ENCODE data around the gene HOXB3. TPM values are rescaled to one million over a fixed set of nuclear protein-coding genes. Genes with fewer than 3 reads are reported as not detected.

Gene HOXB3
- total RNA-seq, 4 donors from 2014 or later, result 2.5 to 11.1 (median 5.8) TPM

DNA sequence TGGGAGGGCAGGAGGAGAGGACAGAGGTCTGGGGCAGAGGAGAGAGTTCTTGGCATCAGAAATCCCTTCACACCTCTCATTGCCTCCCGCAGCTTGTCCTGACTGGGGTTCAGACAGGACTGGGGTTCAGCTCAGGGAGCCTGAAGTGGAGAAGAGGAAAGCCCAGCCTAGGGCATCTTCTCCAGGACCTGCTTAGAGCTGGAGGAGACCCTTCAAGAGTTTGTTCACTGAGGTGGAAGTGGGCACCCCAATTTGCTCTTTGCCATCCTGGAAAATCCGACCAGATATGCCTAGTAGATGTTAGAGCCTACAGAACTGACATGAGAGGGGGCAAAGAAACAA lies 2.0 kb downstream of the HOXB3 start:
- WGBS, 2 donors, result 70 to 90% methylated on average over 2 of the region's 2 CpGs
- no peak for TF ChIP-seq POLR2A (IDR thresholded peaks at IDR 0.05)
- TF ChIP-seq, protein P1, sequence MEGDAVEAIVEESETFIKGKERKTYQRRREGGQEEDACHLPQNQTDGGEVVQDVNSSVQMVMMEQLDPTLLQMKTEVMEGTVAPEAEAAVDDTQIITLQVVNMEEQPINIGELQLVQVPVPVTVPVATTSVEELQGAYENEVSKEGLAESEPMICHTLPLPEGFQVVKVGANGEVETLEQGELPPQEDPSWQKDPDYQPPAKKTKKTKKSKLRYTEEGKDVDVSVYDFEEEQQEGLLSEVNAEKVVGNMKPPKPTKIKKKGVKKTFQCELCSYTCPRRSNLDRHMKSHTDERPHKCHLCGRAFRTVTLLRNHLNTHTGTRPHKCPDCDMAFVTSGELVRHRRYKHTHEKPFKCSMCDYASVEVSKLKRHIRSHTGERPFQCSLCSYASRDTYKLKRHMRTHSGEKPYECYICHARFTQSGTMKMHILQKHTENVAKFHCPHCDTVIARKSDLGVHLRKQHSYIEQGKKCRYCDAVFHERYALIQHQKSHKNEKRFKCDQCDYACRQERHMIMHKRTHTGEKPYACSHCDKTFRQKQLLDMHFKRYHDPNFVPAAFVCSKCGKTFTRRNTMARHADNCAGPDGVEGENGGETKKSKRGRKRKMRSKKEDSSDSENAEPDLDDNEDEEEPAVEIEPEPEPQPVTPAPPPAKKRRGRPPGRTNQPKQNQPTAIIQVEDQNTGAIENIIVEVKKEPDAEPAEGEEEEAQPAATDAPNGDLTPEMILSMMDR (IDR thresholded peaks at IDR 0.05), result no peak
- Histone ChIP-seq H3K9me3 (no peaks in the 10 kb centered on the region), H3K4me1 (peaks cover 0 to 54% (median 26%) of the 10 kb centered on the region in 3 donors), H3K27ac (peak overlapping the region in 2 of 4 donors; percentile 8 to 22), H3K36me3 (no peaks in the 10 kb centered on the region), H3K27me3 (peaks cover 0 to 100% (median 8%) of the 10 kb centered on the region in 4 donors), H3K4me3 (no peak overlapping the region)
- no peak for DNase-seq
- intact Hi-C loops (cut with DNase I), result no loop called here

DNA sequence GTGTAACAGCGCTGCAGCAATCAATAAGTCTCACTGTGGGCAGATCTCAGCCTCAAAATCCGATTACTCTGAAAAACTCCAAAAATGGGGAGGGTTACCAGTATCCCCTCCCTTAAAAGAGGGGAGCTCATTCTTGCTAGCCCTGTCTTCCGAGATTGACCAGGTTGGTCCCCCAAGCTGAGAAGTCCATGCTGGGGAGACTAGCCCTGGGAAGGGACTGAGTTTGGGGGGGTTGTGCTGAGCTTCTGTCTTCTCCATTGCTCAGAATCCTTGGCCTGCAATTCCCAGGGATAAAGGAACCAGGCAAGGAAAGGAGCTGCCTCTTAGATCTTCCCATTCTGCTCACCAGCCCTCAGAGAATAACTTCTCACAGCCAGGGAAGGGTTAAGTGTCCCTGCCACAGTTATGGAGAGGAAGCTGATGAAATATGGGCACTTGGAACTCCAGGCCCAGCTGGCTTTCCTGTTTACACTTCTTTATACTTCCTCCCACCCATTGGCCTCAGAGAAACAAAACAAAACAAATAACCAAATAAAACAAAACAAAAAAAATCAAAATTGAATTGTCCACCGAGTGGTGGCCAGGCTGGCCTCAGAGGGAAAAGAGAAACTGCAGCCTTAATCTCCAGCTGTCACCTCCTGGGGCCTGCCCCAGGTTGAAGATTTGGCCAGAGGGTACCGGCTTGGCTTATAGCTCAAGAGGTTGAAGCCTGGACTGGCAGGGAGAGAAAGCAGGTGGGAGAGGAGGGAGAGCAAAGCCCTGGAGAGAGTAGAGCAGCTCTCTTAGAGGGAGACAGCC lies 2.6 kb downstream of the HOXB3 start:
- peaks cover 0 to 100% (median 5%) of the 10 kb centered on the region in 4 donors for H3K27me3 ChIP-seq
- no peaks in the 10 kb centered on the region for H3K36me3 ChIP-seq
- DNase-seq, result no peak
- intact Hi-C loops (cut with DNase I), result no loop called here
- H3K4me1 ChIP-seq, result peaks cover 0 to 54% (median 24%) of the 10 kb centered on the region in 3 donors
- no peaks in the 10 kb centered on the region for H3K9me3 ChIP-seq
- WGBS, 2 donors, result 67 to 90% methylated on average over 4 to 5 of the region's 5 CpGs
- peak overlapping the region in 2 of 4 donors; percentile 8 to 22 for H3K27ac ChIP-seq
- no peak overlapping the region for H3K4me3 ChIP-seq
- TF ChIP-seq, protein P1 (IDR thresholded peaks at IDR 0.05), result no peak
- no peak for TF ChIP-seq POLR2A (IDR thresholded peaks at IDR 0.05)

DNA sequence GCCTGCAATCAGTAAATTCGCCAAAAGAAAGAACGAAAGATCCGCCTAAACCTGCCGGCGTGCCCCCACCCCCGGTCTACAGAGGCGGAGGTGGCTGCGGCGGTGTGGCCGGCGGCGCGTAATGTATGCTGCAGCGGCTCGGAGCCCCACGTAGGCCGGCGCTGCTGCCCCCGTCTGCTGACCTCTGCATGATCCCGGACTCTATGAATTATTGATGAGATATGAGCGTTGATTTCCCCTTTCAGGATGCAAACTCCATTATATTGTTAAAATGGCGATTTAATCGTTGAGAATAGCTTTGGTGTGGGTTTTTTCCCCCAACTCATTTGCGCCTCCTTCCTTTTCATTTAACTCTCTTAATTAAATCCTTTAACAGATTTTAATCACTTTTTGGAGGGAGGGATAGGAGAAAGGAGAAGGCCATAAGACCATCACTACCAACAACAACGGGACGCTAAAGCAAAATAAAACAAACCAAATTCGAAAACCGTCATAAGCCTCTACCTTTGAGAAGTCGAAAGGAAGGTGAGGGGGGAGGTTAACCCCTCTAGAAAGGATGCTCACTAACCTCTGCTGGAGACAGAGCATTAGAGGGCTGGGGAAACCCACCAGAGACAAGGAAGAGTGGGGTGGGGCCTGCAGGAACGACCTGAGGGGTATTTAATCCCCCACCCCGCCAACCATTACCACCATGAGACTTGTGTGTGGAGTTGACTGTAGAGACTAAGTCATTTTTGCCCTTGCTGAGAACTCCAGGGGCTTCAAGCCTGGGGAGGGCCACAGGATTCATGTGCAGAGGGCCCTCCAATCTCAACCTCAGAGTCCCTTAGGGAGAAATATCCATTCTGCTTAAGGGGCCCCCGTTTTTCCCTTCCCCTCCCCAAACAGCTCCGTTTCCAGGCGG lies 3.4 kb downstream of the HOXB3 start:
- Histone ChIP-seq H3K4me1 (peaks cover 0 to 55% (median 19%) of the 10 kb centered on the region in 3 donors), H3K4me3 (peak overlapping the region; percentile 48 to 69 (median 63)), H3K27me3 (peaks cover 0 to 100% (median under 1%) of the 10 kb centered on the region in 4 donors), H3K27ac (peak overlapping the region; percentile 71 to 96 (median 86)), H3K9me3 (no peaks in the 10 kb centered on the region), H3K36me3 (no peaks in the 10 kb centered on the region)
- TF ChIP-seq, protein P1 (IDR thresholded peaks at IDR 0.05), result no peak
- TF ChIP-seq POLR2A (IDR thresholded peaks at IDR 0.05), result no peak
- 32 to 43% methylated on average over 29 to 34 of the region's 34 CpGs for WGBS, 2 donors
- intact Hi-C loops (cut with DNase I), result no loop called here
- no peak for DNase-seq

DNA sequence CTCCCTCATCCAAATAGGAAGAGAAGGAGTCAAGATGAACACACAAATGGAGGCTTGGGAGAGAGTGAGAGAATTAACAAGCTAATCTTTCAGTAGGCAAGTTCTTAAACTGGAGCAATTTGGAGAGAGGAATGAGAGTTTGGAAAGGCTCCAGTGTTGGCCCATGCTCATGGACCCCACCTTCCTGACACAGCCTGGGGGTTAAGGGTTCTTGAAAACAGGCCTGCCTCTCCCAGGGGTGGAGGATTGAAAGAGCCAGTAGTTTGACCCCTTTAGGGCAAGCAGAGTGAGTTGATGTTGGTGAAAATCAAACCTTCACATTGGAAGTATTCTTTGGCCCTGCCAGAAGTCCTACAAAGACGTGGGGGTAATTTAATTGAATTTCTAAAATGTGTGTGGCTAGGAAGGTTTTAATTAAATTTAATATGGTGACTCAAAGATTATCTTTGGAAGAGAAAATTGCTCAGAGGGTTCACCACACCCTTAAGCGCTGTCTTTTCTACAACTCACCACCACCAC lies 5.8 kb downstream of the HOXB3 start:
- Histone ChIP-seq H3K27me3 (peaks cover 0 to 100% (median 0%) of the 10 kb centered on the region in 4 donors), H3K4me1 (peaks cover 0 to 78% (median 30%) of the 10 kb centered on the region in 3 donors), H3K9me3 (no peaks in the 10 kb centered on the region), H3K27ac (peak overlapping the region; percentile 71 to 96 (median 86)), H3K4me3 (peak overlapping the region in 2 of 4 donors; percentile 59 to 69), H3K36me3 (no peaks in the 10 kb centered on the region)
- DNase-seq, result no peak
- TF ChIP-seq, protein P1 (IDR thresholded peaks at IDR 0.05), result no peak
- TF ChIP-seq POLR2A (IDR thresholded peaks at IDR 0.05), result no peak
- 24 to 43% methylated on average over 2 of the region's 2 CpGs for whole genome bisulfite sequencing, 2 donors
- intact Hi-C loops (cut with DNase I), result no loop called here
